HG02623 (cell line): Measurements from ENCODE around the gene HHIPL1.

Experiments used
- ATAC-seq: cut with Tn5 transposase; IDR thresholded peaks from one replicate; pipeline ENCODE4 v1.9.1; 2021; ENCODE audit warnings: moderate library complexity; ENCODE audit not compliant: unreplicated experiment

The HHIPL1 gene

GRCh38 chr14:99707921-99708320, 63.0 kb downstream of the HHIPL1 start:
- ATAC-seq = no peak

- no peak for ATAC-seq
These were observed 63.5 kb downstream of the HHIPL1 start for GRCh38 chr14:99708449-99708848.

GRCh38 chr14:99713972-99714371, 69.0 kb downstream of the HHIPL1 start:
- no peak for ATAC-seq

GRCh38 chr14:99715266-99716000, 70.5 kb downstream of the HHIPL1 start:
- no peak for ATAC-seq

GRCh38 chr14:99716091-99716849, 71.3 kb downstream of the HHIPL1 start:
- no peak for ATAC-seq

- ATAC-seq = no peak
These were observed 72.1 kb downstream of the HHIPL1 start for GRCh38 chr14:99716850-99717681.

GRCh38 chr14:99717682-99718013, 72.7 kb downstream of the HHIPL1 start:
- ATAC-seq = no peak

- ATAC-seq = no peak
These were observed 73.3 kb downstream of the HHIPL1 start for GRCh38 chr14:99718031-99718810.

GRCh38 chr14:99718811-99719192, 73.9 kb downstream of the HHIPL1 start:
- ATAC-seq = no peak

- ATAC-seq = no peak
These were observed 76.2 kb downstream of the HHIPL1 start for GRCh38 chr14:99720941-99721791.

GRCh38 chr14:99721792-99722516, 77.0 kb downstream of the HHIPL1 start:
- no peak for ATAC-seq

GRCh38 chr14:99722741-99723140, 77.8 kb downstream of the HHIPL1 start:
- no peak for ATAC-seq

GRCh38 chr14:99724196-99724891, 79.4 kb downstream of the HHIPL1 start:
- ATAC-seq = no peak

- ATAC-seq = no peak
These were observed 80.2 kb downstream of the HHIPL1 start for GRCh38 chr14:99724939-99725773.

- ATAC-seq = no peak
These were observed 81.0 kb downstream of the HHIPL1 start for GRCh38 chr14:99725774-99726537.

GRCh38 chr14:99726538-99727095, 81.7 kb downstream of the HHIPL1 start:
- ATAC-seq = no peak
